Astrocyte (in vitro differentiated cells and primary cell): ENCODE results near the gene NCOA3.

Source experiments
- EZH2 ChIP-seq: IDR thresholded peaks from 2 replicates; pipeline ENCODE4 v1.6.1; 2012; ENCODE audit warnings: mild to moderate bottlenecking, low read length, inconsistent platforms; ENCODE audit not compliant: insufficient read depth
- TF ChIP-seq, protein P1 (sequence below): IDR thresholded peaks from 2 replicates; pipeline ENCODE4 v1.5.1; 2011; ENCODE audit warnings: low read depth, mild to moderate bottlenecking, inconsistent platforms, low read length, moderate library complexity; ENCODE audit not compliant: insufficient read depth

DNA sequence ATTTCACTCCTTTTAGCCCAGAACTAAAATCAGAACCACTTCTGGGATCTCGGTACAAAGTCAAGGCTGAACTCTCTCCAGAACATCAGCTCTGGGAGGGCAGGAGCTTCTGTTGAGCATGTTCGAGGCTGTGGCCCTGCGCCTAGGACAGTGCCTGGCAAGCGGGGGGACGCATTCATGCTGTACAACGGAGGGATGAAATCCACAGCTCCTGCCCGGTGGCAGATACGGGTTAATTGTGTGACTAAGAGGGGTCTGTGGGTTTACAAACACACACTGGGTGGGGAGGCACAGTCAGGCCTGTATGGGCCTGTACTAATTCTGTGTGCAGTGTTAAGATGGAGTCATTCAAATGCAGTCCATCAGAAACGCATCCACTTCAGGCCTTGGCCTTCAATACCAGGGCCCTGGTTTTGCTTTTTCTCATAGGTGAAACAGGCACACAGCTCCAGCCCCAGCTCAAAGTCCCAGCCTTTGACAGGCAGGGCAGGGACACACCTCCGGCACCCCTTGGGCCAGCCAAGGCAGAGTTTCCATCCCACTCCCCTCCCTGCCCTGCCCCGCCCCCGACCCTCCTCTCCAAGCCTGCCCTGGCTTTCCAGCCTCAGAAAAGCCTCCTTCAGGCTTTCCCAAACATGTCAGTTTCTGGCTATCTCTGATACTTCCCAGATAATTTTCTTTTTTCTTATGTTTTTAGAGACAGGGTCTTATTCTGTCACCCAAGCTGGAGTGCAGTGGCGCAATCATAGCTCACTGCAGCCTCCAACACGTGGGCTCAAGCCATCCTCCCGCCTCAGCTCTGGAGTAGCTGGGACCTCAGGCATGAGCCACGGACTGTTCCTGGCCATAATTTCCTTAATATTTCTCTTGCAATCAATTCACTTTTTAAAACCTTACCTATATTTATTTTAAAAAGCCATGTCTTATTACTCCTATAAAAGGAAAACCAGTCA is 173.8 kb downstream of the NCOA3 start:
- TF ChIP-seq, protein P1, sequence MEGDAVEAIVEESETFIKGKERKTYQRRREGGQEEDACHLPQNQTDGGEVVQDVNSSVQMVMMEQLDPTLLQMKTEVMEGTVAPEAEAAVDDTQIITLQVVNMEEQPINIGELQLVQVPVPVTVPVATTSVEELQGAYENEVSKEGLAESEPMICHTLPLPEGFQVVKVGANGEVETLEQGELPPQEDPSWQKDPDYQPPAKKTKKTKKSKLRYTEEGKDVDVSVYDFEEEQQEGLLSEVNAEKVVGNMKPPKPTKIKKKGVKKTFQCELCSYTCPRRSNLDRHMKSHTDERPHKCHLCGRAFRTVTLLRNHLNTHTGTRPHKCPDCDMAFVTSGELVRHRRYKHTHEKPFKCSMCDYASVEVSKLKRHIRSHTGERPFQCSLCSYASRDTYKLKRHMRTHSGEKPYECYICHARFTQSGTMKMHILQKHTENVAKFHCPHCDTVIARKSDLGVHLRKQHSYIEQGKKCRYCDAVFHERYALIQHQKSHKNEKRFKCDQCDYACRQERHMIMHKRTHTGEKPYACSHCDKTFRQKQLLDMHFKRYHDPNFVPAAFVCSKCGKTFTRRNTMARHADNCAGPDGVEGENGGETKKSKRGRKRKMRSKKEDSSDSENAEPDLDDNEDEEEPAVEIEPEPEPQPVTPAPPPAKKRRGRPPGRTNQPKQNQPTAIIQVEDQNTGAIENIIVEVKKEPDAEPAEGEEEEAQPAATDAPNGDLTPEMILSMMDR, result no peak
- no peak for TF ChIP-seq EZH2
